HG03378 (cell line): Measurements from ENCODE around the gene LCE2C.
"Not testable (repeated sequence)": the region's sequence is repeated elsewhere in the genome, so short reads cannot be mapped to it uniquely, and the experiment has no call there.

Source experiments
- ATAC-seq: cut with Tn5 transposase; IDR thresholded peaks from one replicate; pipeline ENCODE4 v1.9.1; 2021; ENCODE audit warnings: mild to moderate bottlenecking, moderate library complexity; ENCODE audit not compliant: unreplicated experiment

LCE2C gene, protein sequence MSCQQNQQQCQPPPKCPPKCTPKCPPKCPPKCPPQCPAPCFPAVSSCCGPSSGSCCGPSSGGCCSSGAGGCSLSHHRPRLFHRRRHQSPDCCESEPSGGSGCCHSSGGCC

DNA sequence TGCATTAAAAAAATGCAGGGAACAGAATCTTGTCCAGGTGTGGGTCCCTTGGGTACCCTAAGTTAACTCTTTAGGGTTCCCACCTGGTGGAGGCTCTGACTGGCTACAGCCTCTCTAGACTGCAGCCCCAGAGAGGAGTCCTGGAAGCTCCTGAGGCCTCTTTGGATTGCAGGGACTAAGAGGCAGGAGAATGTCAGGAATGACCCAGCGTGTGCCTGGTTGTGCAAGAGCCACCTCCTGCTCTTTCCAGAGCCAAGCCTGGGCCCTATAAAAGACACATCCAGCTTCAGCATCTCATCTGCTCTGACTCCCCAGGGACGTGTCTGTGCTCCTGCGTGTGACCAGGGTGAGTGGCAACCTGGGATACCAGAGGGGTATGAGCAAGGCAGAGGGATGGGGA, at the start of gene LCE2C:
Gene LCE2C (plus strand): TSS at position 297 of the 400 bp plus-strand sequence. CDS start 737 bp downstream, outside the sequence.
- ATAC-seq, result not testable (repeated sequence)

DNA sequence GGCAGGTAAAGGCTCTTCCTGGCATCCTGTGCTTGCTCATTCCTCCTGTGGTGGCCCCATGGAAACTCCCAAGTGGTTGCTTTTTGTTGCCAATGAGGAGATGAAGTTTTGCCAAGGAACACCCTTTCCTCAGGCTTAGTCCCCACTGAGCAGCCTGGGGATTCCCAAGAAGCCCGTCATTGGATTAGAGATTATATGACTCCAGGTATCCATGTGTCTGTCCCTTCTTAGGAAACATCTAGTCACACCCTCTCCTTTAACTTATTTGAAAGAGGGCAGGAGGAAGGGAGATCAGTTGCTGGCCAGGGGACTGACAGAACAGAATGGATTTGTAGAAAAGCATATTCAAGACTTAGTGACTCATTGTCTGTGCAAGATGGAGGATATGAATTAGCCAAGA, 48.3 kb upstream of the LCE2C start:
- no peak for ATAC-seq

DNA sequence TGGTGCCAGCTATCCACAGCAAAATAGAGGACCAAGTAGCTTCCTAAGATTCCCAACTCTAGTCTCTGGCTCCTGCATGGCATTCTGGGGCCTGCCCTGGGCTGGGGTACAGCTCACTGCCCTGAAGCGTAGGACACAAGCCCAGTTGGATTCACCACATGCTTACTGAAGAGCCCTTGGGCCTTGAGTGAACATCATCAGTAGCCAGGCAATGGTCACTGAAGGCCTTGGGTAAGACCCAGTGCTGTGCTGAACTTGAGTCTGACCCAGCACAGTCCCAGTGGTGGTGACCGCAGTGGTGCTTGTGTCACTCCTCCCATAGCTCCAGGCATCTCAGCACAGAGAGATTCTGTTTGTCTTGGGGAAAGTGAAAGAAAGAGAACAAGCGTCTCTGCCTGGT, 44.5 kb upstream of the LCE2C start:
- ATAC-seq, result no peak

DNA sequence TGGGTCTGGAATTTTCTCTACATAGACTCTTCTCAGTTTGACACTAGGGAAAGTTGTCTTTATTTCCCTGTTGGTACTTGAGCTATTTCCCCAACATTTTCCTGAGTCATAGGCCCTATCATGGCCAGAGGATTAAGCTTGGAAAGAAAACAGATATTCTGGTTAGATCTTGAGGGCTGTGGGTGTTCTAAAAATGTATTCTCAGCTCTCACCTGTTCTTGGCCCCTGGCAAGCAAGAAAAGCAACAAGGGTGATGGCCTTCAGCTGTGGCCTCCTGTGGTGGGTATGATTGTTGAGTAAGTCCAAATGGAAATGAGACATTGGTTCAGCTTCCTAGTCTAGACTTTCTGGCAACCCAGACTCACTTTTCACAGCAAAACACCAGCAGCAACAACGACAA, 34.7 kb upstream of the LCE2C start:
- ATAC-seq, result no peak

DNA sequence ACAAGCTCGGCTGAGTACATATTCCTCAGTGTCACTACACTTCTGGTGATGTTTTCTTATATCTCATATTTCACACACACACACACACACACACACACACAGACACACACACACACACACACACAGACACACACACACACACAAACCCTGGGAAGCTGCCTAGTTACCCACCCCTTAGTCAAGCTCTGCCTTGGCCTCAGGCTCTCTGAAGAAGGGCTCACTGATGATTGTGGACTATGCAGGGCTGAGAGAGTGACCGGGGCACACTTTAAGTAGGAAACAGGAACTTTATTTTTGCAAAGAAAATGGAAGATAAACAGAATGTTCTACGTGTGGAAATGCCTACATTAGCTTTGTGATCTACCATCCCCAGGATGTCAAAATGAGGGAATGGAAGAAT, 31.1 kb upstream of the LCE2C start:
- no peak for ATAC-seq

DNA sequence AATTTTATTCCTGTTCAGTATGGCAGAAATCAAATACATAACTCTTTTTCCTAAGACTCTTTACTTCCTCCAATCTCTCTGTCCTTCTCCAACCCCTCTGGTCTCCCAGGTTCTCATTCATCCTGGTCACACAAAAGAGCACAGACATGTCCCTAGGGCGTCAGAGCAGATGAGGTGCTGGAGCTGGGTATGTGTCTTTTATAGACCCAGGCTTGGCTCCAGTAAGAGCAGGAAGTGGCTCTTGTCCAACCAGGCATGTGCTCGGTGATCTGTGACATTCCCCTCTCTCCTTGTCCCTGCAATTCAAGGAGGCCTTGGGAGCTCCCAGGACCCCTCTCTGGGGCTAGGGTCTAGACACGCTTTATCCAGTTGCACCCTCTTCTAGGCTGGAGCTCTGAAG, 29.9 kb upstream of the LCE2C start:
- no peak for ATAC-seq

DNA sequence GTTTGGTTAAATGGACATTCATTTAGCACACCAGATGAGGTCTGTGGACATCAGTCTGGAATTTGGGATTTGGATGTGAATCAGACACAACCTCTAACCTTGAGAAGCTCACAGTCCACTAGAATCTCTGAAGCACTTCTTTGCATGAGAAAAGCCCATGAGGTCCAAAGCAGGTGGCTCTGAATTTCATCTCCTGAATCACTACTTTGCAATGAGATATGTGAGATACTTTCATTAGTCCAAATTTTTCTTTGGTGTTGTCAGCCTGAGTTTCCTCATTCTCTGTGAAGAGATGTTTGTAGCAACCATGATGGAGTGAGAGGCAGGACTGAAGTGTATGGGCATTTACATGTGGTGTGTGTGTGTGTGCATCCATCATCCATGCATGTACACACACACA, 28.4 kb upstream of the LCE2C start:
- ATAC-seq, result no peak

DNA sequence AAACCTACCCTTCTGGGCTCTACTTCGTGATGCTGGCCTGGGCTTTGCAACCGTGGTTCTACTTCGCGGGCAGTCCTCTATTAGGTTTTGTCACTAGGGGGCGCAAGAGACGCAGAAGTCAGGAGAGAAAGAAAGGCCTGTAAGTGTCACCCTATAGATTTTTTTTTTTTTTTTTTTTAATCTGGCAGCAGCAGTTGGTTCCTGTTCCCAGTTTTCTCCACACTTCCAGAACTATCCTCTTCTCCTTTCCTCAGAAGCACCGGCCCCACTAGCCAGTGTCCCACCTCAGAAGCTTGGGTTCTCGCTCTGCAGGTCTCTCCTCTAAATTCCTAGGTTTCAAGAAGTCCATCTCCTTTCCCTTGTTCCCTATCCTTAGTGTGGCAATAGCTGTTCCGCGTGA, 21.0 kb upstream of the LCE2C start:
- no peak for ATAC-seq

DNA sequence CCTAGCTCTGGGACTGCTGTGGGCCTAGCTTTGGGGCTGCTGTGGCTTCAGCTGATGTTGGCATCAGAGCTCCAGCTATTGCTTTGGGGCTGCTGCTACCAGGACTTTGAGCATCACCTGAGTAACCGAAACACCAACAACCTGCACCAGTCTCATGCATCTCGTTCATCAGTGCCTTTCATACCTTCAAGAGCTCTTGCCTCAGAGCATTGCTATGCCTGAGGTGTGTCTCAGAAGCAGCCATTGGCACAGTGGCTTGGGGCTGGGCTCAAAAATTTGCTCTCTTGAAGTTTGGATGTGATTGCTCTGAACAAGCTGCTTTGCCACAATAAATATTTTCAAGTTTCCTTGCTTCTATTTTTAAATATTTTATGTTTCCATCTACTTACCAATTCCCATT, 18.6 kb upstream of the LCE2C start:
- ATAC-seq, result no peak

DNA sequence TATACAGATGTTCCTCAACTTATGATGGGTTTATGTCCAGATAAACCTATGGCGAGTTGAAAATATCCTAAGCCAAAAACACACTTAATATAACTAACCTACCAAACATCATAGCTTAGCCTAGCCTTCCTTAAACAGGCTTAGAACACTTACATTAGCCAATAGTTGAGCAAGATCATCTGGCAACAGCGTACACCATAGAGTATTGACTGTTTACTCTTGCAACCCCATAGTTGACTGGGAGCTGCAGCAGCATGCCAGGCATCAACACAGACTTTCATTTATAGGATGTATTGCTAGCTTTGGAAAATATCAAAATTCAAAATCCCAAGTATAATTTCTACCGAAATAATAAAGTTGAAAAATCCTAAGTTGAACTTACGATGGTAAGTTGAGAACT, 17.4 kb upstream of the LCE2C start:
- ATAC-seq, result no peak

DNA sequence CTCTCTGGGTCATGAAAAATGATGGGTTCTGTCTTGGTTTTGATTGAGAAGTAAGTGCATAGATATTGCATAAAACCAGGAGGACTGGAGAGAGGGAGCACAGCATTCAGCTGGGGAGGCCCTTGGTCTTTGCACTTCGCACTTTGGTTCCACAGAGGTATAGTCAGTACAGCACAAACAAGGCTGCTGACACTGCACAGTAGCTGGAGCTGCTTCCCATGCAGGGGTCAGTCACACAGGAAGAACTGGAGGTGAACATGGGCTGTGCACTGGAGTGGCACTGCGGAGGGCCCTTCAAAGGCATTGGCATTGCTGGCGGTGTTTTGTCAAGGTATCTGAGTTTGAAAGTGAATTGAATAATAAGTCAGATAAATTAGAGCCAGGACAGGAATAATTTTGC, 16.4 kb upstream of the LCE2C start:
- ATAC-seq, result no peak

DNA sequence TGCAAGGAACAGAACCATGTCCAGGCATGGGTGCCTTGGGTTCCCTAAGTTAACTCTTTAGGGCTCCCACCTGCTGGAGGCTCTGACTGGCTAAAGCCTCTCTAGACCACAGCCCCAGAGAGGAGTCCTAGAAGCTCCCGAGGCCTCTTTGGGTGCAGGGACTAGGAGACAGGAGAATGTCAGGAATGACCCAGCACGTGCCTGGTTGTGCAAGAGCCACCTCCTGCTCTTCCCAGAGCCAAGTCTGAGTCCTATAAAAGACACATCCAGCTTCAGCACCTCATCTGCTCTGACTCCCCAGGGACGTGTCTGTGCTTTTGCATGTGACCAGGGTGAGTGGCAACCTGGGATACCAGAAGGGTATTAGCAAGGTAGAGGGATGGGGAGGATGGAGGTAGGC, 12.0 kb upstream of the LCE2C start, which contains the start of gene LCE2D:
Gene LCE2D (plus strand): TSS at position 283 of the 400 bp plus-strand sequence. CDS start 726 bp downstream, outside the sequence.
- ATAC-seq, result no peak

DNA sequence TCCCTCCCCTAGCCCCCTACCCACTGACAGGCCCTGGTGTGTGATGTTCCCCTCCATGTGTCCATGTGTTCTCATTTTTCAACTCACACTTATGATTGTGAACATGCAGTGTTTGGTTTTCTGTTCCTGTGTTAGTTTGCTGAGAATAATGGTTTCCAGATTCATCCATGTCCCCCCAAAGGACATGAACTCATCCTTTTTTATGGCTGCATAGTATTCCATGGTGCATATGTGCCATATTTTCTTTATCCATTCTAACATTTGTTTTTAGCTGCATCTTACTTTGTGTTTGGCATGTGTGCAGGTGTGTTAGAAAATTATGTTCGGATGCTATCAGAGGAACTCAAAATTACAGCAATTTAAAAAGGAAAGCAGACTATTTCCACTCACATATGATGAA, 8.9 kb upstream of the LCE2C start:
- ATAC-seq, result not testable (repeated sequence)

DNA sequence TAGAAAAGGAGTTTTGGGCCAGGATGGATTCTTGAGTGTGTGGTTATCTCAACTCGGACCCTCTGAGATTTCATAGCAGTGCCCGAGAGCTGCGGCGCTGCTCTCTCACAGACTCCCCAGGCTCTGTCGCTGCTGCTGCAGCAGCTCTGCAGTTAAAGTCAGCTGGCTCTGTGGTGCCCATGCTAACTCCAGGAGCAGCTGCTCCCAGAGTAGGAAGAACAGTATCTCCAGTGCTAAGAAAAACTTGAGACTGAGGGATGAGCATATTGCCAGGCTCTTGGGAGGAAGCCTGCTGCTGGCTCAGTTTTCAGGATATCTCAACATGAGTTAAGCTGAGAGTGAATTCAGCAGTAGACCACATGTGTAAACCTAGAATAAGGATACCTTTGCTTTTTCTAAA, 7.4 kb upstream of the LCE2C start:
- no peak for ATAC-seq

DNA sequence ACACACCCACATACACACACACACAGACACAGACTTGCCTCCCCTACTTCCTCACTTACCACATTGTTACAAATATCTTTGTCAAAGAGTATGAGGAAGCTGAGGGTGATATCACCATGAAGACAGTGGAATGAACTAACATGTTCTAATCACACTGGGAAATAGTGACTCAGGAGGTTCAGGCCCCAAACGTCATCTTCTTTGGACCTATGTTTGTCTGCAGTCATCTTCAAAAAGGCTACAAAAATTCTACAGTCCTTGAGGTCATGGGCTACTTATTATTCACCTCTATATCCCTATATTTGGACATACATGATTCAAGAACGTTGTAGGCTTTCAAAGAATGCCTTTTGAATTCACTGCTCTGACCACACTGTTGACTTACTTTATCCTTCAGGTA, 2.1 kb upstream of the LCE2C start:
- no peak for ATAC-seq

DNA sequence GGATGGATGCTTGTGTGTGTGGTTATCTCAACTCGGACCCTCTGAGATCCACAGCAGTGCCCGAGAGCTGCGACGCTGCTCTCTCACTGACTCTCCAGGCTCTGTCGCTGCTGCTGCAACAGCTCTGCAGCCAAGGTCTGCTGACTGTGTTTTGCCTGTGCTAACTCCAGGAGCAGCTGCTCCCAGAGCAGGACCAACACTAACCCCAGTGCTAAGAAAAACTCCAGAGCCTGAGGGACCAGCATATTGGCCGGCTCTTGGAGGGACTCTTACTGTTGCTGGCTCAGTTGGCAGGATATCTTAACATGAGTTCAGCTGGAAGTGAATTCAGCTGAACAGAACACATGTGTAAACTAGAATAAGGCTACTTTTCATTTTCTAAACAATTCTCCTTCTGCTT, 4.4 kb downstream of the LCE2C start:
- ATAC-seq, result no peak

DNA sequence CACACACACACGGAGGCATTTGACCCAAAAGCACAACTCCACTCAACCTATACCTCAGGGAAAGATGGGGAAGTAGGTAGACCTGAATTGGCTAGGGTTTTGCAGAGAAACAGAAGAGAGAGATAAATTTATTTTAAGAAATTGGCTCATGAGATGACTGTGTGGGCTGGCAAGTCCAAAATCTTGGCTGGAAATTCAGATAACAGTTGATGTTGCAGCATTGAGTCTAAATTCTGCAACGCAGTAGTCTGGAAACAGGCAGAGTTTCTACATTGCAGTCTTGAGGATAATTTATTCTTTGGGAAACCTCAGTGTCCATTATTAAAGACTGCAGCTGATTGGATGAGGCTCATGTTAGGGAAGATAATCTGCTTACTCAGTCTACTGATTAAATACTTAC, 6.5 kb downstream of the LCE2C start:
- ATAC-seq, result no peak

DNA sequence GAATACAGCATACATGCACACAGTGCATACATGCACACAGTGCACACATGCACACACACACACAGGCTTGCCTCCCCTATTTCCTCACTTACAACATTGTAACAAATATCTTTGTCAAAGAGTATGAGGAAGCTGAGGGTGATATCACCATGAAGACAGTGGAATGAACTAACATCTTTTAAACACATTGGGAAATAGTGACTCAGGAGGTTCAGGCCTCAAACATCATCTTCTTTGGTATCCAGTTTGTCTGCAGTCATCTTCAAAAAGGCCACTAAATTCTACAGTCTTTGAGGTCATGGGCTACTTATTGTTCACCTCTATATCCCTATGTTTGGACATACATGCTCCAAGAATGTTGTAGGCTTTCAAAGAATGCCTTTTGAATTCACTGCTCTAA, 8.8 kb downstream of the LCE2C start:
- no peak for ATAC-seq

DNA sequence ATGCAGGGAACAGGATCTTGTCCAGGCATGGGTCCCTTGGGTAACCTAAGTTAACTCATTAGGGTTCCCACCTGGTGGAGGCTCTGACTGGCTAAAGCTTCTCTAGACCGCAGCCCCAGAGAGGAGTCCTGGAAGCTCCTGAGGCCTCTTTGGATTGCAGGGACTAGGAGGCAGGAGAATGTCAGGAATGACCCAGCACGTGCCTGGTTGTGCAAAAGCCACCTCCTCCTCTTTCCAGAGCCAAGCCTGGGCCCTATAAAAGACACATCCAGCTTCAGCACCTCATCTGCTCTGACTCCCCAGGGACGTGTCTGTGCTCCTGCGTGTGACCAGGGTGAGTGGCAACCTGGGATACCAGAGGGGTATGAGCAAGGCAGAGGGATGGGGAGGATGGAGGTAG, 10.7 kb downstream of the LCE2C start, which contains the start of gene LCE2B:
Gene LCE2B (plus strand): TSS at position 301 of the 400 bp plus-strand sequence. CDS start 721 bp downstream, outside the sequence.
- ATAC-seq, result not testable (repeated sequence)

DNA sequence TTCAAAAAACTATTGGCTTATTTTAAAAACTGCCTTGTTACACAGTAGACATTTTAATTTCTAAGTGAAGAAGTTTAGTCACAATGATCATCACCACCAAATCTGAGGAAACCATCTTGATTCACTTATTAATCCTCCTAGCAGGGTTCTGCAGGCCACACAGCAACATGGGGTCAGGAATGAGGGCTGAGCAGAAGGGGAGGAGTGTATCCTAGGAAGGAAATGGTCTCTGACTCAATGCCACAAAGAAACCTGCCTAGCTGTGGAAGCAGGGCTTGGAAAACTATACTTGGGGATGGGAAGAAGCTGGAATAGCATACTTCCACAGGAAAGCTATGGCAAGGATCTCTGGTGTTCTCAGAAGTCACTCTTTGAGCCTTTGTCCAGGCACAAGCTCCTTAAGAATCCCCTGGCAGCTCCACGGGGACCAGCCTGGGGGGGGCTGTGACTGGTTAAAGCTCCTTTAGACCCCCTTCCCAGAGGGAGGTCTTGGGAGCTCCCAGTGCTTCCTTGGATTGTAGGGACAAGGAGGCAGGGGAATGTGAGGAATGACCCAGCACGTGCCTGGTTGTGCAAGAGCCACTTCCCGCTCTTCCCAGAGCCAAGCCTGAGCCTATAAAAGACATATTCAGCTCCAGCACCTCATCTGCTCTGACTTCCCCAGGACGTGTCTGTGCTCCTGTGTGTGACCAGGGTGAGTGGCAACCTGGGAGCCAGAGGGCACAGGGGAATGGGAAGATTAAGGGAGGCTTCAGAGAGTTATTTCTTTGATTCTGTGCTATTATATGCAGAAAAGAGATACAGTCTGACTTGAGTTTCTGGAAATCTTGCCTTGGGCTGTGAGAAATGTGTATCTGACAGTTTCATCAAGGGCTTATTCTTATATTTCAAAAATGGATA, 22.9 kb downstream of the LCE2C start, which contains the start of gene LCE2A:
Gene LCE2A (plus strand): TSS at position 645 of the 900 bp plus-strand sequence. CDS start 557 bp downstream, outside the sequence.
- ATAC-seq, result no peak

DNA sequence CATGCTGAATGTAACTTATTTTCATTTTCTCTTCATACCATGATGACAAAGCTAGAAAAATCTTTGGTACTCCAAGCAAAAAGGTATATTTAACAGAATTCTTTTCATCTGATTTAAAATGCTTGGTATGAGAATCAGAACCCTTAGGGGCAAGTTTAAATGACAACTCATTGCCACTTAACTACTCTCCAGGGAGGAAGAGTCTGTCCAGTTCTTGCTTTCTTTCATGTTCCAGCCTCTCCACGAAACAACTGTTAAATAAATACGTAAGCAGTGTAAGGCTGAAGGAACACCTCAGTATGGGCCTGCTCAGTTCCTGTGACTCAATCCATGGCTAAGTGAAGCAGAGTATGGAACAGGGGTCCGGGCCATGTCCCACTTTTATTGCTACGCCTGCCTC, 24.7 kb downstream of the LCE2C start:
- ATAC-seq, result no peak

DNA sequence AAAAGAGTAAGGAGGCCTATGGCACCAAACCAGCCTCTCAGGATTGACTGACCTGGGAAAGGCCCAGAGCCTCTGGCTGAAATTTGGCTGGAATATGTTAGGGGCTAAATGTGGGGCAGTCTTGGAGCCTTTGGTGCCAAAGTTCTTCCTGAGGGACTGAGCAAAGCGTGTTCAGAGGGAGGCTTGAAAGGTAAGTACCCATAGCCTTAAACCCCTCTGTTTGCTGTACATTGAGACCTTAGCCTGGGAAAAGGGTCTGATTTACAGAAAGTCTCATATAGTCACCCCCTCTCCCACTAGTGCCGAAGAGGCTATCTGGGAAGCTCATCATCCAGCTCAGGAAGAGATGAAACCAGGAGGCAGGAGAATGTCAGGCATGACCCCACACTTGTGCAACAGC, 32.8 kb downstream of the LCE2C start, which contains the start of gene LCE4A:
Gene LCE4A (plus strand): TSS at position 301 of the 400 bp plus-strand sequence. CDS start 916 bp downstream, outside the sequence.
- ATAC-seq, result no peak
